GM18868 (cell line): Measurements from ENCODE around the gene TAAR1.
"Not testable (repeated sequence)": the region's sequence is repeated elsewhere in the genome, so short reads cannot be mapped to it uniquely, and the experiment has no call there.

Experiments
- ATAC-seq: cut with Tn5 transposase; IDR thresholded peaks from one replicate; pipeline ENCODE4 v1.9.1; 2021; ENCODE audit warnings: mild to moderate bottlenecking, moderate library complexity; ENCODE audit not compliant: unreplicated experiment

Gene TAAR1

DNA sequence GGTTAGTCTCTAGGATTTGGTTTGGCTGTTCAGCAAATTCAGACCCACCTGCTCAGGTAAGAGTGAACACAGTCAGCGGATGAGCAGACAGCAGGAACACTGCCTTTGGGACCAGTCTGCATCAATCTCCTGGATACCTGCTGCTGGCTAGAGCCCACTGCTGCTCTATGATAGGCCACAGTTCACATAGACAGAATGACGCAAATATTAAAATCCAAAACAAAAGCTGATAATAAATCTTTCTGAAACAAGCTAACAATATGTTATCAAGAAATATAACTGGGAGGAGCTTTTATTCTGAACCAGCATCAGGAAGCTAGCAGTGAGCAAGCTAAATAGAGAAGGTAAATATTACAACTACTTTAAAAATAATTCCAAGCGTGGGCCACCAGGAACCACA lies at the start of gene TAAR1:
TSS of gene TAAR1 (minus strand) at position 101 of the 400 bp plus-strand sequence. CDS start 13,179 bp downstream, outside the sequence.
- ATAC-seq: no peak

DNA sequence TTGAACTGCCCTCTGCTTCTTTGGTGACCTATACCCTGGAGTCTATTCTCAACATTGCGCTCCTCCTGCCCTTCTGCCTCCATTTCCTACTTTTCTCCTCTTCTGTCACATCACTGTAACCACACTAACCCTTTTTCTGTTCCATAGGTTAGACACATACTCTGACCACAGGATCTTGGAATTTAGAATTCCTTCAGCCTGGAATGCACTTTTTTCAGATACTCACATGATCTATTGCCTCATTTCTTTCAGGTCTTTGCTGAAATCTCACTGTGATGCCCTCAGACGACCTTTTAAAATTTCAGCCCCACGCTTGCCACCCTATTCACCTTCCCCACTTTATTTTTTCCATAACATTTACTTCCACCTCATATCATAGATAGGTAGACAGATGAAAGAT lies 49.8 kb upstream of the TAAR1 start:
- no peak for ATAC-seq

GRCh38 chr6:132708002-132708401 lies 49.0 kb upstream of the TAAR1 start:
- ATAC-seq: no peak

DNA sequence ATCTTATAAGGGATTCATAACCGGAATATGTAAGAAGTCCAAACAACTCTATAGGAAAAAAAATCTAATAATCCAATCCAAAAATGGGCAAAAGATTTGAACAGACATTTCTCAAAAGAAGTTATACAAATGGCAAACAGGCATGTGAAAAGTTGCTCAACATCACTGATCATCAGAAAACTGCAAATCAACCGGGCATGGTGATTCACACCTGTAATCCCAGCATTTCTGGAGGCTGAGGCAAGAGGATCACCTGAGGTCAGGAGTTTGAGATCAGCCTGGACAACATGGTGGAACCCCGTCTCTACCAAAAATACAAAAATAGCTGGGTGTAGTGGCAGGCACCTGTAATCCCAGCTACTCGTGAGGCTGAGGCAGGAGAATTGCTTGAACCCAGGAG lies 47.8 kb upstream of the TAAR1 start:
- not testable (repeated sequence) for ATAC-seq

DNA sequence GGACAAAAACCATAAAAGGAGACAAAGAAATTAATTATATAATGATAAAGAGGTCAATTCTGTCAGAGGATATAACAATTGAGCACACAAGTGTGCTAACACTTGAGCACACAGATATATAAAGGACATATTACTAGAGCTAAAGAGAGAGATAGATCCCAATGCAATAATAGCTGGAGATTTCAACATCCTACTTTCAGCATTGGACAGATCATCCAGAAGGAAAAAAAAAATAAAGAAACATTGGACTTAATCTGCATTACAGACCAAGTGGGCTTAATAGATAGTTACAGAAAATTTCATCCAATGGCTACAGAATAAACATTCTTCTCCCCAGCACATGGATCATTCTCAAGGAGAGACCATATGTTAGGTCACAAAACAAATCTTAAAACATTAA lies 45.0 kb upstream of the TAAR1 start:
- no peak for ATAC-seq

DNA sequence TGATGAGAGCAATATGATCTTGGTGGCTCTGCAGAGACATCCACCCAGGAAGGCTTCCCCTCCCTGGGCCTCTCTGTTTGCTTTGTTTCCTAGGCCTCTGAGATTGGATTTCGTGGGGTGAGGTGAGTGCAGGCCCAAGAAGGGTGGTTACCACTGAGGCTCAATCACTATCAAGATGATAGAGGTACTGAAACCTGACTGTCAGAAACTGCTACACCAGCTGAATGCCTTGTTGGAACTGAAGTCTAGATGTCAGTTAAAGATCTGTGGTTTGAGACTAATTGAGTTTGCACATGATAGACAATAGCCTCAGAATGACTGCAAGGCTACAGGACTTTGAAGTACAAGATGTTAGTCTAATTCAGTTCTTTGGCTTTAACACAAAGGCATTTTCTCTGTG lies 39.6 kb upstream of the TAAR1 start:
- ATAC-seq: peak; percentile 96

- ATAC-seq: no peak
These were observed 36.8 kb upstream of the TAAR1 start for GRCh38 chr6:132695773-132696172.

- ATAC-seq: no peak
These were observed 34.5 kb upstream of the TAAR1 start for GRCh38 chr6:132693478-132693877.

GRCh38 chr6:132690678-132691077 lies 31.7 kb upstream of the TAAR1 start:
- ATAC-seq: no peak

DNA sequence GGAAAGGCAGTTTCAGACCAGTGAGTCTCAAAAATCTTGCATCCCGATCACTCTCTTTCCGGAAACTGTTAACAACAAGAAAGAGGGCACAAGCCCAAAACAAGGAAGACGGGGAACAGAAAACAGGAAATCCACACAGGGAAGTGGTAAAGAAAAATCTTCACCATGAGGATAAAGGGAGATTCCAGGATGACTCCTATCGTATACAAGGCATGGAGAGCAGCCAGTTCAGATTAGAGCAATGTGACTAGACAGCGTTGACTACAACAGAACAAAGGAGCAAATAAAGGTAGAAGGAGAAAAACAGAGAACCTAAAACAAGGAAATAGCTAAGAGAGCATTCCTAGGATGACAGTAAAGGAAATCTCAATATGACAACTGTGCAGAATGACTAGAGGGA lies 28.3 kb upstream of the TAAR1 start:
- no peak for ATAC-seq

GRCh38 chr6:132686531-132686930 lies 27.5 kb upstream of the TAAR1 start:
- ATAC-seq: no peak

GRCh38 chr6:132685009-132685408 lies 26.0 kb upstream of the TAAR1 start:
- no peak for ATAC-seq

DNA sequence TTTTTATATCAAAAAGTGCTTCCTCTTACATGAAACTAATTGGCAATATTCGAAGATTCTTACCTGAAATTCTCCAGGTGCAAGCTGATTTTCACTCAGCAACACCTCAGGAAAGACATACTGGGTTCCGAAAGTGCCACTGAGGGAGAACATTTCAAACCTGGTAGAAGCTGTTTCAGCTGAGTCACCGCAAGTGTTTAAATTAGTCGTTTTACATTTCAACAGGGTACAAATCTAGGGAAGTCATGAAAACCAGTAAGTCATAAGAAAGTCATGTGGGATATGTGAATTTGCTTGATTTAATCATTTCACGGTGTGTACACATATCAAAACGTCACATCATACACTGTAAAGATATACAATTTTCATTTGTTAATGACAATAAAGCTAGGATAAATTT lies 25.3 kb upstream of the TAAR1 start:
- no peak for ATAC-seq

DNA sequence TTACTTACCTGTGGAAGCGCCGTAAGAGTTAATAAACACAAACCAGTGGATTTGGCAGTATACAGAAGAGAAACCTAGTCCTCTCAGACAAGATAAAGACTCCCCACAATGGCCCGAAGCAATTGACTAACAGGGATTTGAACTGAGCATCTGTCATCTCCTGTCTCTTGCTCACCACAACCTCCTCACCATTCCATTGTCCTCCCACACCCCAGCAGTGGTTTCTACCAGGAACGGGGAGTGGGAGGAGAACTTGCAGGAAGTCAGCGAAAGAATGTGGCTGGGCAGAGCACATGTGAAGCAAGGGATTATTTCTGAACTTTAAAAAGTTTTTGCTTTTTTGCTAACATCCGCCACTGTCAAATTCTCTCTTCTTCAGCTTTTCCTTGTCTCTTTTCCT lies 24.6 kb upstream of the TAAR1 start:
- ATAC-seq: no peak

DNA sequence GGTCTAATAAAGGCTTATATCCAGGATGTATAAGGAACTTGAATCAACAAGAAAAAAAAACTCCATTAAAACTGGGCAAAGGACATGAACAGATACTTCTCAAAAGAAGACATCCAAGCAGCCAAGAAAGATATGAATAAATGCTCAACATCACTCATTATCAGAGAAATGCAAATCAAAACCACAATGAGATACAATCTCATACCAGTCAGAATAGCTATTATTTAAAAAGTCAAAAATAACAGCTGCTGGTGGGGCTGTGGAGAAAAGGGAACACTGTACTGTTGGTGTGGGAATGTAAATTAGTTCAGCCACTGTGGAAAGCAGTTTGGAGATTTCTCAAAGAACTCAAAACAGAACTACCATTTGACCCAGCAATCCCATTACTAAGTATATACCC lies 20.1 kb upstream of the TAAR1 start:
- not testable (repeated sequence) for ATAC-seq

DNA sequence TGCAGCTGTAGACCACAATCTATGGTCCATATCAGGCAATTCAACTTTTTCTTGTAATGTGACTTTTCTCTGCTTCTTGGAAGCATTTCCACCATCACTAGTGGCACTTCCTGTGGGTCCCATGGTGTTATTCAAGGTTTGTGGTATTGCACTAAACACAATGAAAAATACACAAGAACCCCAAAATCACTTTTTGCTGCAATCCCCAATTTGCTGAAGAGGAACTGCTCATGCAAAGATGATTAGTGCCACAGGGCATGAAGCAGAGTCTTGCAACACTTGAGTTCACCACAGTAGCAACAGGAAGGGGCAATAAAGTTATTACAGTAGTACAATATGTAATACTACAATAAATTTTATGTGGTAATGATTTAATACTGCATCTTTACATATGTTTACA lies 16.8 kb upstream of the TAAR1 start:
- ATAC-seq: no peak

- ATAC-seq: no peak
These were observed 16.0 kb upstream of the TAAR1 start for GRCh38 chr6:132675002-132675401.

- no peak for ATAC-seq
These were observed 14.6 kb upstream of the TAAR1 start for GRCh38 chr6:132673376-132674094.

DNA sequence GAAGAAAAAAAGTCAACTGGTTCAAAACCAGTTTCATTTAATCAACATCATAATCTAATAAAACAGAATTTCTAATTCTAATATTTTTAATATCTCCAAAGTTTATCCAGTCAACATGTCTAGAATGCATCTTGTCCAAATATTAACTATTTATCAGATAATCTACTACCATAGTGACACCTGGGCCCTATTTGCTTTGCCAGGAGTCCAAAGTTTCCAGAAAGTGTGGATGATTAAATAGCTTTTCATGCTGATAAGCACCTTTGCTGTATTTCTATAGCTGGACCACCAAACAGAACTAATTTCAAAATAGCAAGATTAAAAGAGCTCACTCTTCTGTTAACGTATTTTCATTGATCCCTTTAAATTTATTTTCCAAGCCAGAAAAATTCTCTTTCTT lies 12.3 kb upstream of the TAAR1 start:
- ATAC-seq: no peak

- no peak for ATAC-seq
These were observed 10.8 kb upstream of the TAAR1 start for GRCh38 chr6:132669690-132670291.

DNA sequence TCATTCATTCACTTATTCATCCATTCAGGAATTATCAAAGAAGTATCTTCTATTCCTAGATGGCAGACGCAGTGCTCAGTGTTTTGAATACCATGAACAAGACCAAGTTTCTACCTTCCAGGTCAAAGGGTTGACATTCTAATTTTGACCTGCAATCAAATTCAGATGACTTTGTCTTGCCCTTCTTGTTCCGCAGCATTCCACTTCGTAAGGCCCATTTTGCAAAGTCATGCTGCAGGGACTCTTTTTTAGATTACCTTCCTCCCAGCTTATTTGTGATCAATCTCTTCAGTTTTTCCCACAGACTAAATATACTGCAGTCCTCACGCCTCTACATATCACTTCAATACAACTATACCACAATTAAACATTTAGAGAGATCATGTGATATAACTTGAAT lies 7.1 kb upstream of the TAAR1 start:
- ATAC-seq: no peak

GRCh38 chr6:132664309-132665034 lies 5.5 kb upstream of the TAAR1 start:
- ATAC-seq: no peak
